Middle frontal gyrus (tissue), 1 donor: ENCODE results near the gene MYO15B.
"Not testable (repeated sequence)": the region's sequence is repeated elsewhere in the genome, so short reads cannot be mapped to it uniquely, and the experiment has no call there.

Source experiments
- DNase-seq: peaks from one replicate; pipeline ENCODE4 v3.0.0-alpha.2; 2015; ENCODE audit warnings: low spot score; ENCODE audit errors: extremely low spot score

Gene MYO15B

DNA sequence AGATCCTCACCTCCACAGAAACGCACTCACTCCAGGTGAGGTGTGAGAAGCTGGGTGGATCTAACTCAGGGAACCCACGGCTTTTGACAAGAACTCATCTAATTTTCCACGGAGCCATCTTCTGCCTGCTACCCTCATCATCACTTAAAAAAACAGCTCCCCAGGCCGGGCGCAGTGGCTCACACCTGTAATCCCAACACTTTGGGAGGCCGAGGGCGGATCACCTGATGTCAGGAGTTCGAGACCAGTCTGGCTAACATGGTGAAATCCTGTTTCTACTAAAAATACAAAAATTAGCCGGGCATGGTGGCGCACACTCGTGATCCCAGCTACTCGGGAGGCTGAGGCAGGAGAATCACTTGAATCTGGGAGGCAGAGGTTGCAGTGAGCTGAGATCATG is 50.4 kb downstream of the MYO15B start:
- not testable (repeated sequence) for DNase-seq

DNA sequence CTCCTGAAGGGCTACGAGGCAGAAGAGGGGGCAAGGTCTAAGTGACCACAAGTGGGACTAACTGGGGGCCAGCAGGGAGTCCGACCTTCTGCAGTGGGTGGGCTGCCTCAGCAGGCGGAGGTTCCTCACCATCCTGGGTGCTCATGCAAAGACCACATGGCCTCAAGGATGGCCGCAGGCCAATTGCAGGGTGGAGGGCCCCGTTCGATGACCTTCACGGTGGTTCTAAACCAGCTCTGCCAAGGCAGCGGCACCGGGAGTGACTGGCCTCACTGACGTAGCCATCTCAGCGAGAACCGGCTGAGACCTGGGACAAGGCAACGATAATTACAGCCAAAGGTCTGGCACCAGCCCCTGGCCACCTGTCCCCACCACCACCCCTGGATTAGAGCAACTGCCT is 51.3 kb downstream of the MYO15B start:
- no peak for DNase-seq

DNA sequence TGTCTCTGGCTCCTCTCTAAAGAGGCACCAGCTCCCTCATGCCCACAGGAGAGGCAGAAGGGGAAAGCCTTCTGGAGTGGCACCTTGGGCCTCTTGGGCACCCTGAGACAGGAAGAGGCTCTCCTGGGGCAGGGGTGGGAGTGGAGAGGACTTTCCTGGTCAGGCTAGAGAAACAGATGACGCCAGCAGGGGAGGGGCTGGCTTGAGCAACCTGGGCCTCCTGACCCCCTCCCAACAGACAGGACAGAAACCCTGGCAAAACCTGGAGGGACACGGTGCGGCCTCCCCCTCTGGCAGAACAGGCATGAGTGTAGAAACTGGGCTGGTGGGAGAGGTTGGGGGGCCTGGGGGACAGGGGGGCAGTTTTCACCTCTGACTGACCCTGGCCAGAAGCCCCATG is 51.7 kb downstream of the MYO15B start:
- no peak for DNase-seq

DNA sequence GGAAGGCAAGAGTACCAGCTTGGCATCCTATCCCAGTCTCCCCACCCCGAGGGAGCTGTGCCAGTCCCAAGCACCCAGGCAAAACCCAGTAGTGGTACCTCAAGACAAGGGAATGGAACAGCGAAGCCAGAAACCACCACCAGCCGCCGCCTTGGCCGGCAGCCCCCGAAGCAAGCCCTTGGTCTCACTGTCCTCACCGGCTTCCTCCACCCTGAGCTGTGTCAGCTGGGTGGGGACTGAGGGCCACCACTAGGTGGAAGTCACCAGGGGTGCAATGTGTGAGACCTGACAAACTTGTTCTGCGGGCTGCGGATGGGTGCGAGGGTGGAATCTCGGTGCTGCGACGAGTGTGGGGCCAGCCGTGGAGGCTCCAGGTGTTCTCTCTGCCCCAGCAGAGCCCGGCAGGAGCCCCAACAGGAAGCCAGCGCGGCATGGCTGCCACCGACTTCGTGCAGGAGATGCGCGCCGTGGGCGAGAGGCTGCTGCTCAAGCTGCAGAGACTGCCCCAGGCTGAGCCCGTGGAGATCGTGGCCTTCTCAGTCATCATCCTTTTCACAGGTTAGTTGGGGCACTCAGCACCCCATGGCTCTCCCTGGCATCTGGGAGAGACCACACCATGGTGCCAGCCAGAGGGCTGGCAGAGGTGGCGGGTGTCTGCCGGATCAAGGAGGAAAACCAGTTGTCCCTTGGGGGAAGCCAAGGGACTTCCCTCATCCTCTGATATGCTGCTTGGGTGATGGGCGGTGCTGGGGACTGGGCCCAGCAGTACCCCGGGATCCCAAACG is 52.4 kb downstream of the MYO15B start:
- no peak for DNase-seq

DNA sequence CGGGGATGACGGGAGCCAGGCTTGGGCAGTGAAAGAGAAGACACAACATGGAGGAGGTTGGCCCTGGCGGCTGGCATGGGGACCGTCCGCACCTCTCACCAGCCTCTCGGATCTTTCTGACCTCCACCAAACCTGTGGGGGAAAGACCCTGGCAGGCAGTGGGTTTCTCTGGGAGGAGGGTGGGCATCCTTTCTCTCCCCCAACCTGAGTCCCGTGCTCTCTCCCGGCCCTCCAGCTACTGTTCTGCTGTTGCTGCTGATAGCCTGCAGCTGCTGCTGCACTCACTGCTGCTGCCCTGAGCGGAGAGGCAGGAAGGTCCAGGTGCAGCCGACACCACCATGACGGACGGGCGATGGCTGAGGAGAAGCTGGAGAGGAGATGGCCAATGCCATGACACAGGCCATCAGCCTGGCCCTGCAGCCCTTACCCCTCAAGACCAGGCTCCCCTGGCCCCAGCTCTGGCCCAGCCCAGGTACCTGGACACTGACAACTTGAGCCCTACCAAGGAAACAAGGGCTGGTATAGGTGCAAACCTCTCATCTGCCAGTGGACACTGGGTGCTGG is 53.0 kb downstream of the MYO15B start:
- DNase-seq = no peak

GRCh38 chr17:75641343-75641742 is 53.7 kb downstream of the MYO15B start:
- no peak for DNase-seq

DNA sequence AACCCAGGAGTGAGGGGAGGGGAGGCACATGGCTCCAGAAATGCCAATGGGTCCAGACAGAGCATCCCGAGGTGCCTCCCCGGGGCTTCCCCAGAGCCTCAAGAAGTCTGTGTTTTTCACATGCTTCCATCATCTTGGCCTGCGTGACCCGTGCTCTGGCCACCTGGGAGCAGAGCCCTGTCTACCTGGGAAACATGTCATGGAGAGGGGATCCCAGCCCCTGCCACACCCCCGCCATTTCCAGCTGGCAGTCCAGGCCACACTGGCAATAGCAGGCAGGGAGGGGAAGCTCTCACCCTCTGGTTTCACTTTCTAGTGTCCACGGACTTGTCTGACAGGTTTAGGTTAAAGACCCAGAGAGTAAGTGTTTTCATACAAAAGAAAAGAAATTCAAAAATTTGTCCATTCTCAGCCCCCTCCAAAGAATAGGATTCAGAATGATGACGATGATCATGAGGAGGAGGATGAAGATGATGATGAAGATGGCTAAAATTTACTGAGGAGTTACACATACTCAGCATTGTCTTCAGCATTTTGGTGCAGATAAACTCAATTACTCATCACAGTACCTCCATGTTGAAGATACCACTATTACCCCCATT is 54.7 kb downstream of the MYO15B start:
- DNase-seq = no peak

DNA sequence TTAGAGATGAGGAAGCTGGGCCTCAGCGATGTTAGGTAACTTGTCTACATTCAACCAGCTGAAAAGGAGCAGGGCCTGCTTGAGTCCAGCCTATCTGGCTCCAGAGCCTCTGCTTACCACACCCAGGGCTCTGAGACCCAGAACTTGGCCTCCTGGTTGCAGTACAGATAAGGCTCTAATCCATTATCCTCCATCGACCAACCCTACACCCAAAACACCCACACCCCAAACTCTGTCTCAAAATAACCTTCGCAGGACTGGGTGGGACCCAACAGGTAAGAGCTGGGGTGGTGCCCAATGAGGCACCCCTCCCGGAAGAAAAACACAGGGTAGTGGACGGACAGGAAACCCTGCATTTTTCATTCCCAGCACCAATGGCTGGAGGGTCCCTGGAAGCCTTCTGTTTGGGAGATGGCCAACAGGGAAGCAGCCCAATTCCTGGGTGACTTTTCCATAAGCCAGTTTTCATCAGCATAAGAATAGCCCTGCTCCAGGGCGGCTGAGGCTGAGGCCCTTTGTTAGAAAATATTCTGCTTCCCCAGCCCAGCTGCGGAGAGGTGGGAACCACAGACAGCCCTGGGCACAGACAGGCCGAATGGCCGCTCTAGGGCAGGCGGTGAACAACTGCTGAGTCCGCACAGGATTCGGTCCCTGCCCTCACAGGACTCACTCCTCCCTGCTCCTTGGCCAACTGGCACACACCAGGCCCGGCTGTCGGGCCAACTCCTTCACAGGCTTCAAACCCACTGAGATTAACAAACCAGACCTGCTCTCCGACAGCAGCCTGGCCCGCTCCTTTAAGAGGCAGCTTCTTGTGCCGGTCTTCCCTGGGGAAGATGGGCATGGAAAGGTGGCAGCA is 55.4 kb downstream of the MYO15B start:
- no peak for DNase-seq

- DNase-seq = no peak
These were observed 56.0 kb downstream of the MYO15B start for GRCh38 chr17:75643643-75644017.

DNA sequence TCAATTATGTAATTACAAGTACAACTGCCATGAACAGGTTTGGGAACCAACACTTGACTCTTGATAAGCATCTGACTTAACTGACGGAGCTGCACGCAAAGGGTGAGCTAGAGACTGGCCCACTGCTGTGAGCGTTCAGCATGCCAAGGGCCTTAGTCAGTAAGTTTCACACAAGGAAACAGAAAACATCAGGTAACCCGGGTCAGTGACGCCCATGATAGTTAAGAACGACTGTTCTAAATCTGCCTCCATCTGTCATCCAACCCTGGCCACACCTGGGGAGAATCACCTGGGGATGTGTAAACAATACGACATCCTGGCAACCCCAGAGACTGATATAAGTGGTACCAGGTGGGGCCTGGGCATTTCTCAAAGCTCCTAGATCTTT is 57.9 kb downstream of the MYO15B start:
- DNase-seq = no peak

DNA sequence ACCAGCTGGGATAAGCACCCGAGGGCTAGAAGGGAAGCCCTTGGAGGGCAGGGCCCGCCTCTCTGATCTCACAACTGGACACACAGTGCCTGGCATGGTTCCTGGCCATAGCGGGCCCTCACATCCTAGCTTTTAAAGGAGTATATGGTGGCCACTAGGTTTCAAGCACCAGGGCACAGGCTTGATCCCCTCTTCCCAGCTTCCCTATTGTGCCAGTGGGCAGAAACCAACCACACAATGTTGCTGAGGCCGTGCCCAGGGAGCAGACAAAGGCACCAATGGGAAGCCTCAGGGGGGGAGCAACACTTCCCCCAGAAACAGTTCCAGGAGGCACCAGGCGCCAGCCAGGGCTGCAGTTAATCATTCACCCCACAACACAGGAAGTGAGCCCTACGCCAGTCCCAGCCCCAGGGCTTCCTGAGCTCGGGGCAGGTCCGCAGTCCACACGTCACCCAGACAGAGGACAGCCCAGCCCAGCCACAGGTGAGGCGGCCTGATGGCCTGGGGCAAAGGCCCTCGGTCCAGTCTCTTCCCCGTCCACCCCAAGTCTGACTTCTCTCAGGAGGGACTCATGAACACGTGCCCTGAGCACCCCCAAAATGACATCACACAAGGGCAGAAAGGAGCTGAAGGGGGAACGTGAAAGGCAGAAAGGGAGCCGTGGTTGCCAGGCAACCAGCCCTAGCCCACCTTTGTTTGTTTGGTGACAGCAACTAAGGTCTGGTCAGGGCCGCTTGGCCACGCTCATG is 58.5 kb downstream of the MYO15B start:
- peak; percentile 61 for DNase-seq

DNA sequence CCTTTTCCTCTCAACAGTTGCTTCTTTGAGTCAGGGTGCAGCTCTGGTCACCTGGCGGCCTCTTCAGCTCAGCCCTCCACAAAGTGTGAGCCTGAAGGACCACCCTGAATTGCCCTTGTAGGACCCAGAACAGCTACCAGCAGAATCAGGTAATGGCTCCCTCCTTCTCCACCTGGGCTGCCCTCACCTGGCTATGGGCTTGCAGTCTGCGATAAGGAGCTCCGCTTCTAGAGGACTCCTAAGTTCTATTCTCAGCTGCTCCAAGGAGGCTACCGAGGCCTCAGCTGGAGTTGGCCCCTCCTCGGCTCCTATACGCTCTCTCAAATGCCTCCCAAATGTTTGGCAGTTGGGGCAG is 59.0 kb downstream of the MYO15B start:
- DNase-seq = no peak

GRCh38 chr17:75647061-75647460 is 59.5 kb downstream of the MYO15B start:
- DNase-seq = no peak

GRCh38 chr17:75647921-75648320 is 60.3 kb downstream of the MYO15B start:
- DNase-seq = no peak

- DNase-seq = no peak
These were observed 62.1 kb downstream of the MYO15B start for GRCh38 chr17:75649687-75650086.

DNA sequence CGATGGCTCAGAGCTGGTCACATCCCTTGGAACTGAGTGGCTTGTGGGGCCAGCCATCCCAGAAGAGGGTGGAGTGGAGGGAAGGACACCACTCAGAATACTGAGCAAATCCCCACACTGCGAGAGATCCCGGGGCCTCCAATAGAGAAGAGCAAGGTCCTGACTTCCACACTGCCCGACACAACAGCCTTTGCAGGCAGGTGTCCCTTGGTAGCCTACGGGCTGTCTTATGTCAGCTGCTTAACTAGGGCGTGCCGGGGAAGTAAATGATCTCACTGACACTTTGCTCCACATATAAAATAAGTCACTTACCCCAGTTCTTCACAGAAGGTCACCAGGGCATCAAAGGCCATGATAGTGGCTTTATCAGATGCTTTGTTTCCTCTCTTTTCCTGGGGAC is 63.3 kb downstream of the MYO15B start:
- no peak for DNase-seq

DNA sequence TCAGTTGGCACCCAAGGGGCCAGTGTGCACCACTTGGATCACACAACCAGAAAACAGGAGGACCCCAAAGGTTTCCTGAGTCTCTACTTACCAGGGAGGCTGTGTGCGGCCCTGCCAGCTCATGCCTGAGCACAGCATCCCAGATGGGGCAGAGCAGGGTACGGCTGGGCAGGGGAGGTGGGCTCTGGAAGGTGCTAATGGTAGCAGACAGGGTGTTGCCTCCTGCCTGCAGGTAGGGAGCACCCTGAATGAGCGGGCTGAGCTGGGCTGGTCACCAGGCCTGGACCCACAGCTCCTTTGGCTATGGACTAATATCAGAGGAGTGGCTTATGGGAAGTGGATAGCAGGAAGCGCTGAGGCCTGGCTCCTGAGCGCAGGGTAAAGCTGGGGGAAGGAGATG is 64.7 kb downstream of the MYO15B start:
- no peak for DNase-seq

- DNase-seq = no peak
These were observed 65.4 kb downstream of the MYO15B start for GRCh38 chr17:75652934-75653549.

- no peak for DNase-seq
These were observed 66.6 kb downstream of the MYO15B start for GRCh38 chr17:75654176-75654575.

- no peak for DNase-seq
These were observed 70.6 kb downstream of the MYO15B start for GRCh38 chr17:75658237-75658636.

- peak; percentile 53 for DNase-seq
These were observed 73.9 kb downstream of the MYO15B start for GRCh38 chr17:75661531-75661930.
